Subcutaneous abdominal adipose tissue (tissue), 5 donors: ENCODE results near the gene PDE9A.

Experiments
- H3K27ac ChIP-seq: one replicate; pipeline ENCODE4 v1.7.0; 2013; ENCODE audit warnings: low read depth, mild to moderate bottlenecking, inconsistent platforms, low read length, moderate library complexity
- H3K27me3 ChIP-seq, 5 donors: one replicate each; pipeline ENCODE4 v1.7.0; 2013; ENCODE audit warnings: low read length in 5 of 5, inconsistent platforms in 1 of 5; ENCODE audit not compliant: control insufficient read depth in 5 of 5, insufficient read depth in 4 of 5
- H3K36me3 ChIP-seq, 5 donors: one replicate each; pipeline ENCODE4 v1.7.0; 2013; ENCODE audit warnings: low read length in 5 of 5; ENCODE audit not compliant: control insufficient read depth in 5 of 5, insufficient read depth in 5 of 5
- H3K4me1 ChIP-seq, 5 donors: one replicate each; pipeline ENCODE4 v1.7.0; 2013; ENCODE audit warnings: low read length in 5 of 5, mild to moderate bottlenecking in 3 of 5, moderate library complexity in 1 of 5; ENCODE audit not compliant: control insufficient read depth in 5 of 5, insufficient read depth in 5 of 5
- H3K4me3 ChIP-seq, 5 donors: one replicate each; pipeline ENCODE4 v1.7.0; 2013; ENCODE audit warnings: low read length in 5 of 5, low read depth in 1 of 5
- H3K9ac ChIP-seq, 5 donors: one replicate each; pipeline ENCODE4 v1.7.0; 2013; ENCODE audit warnings: low read length in 5 of 5, mild to moderate bottlenecking in 4 of 5, moderate library complexity in 3 of 5
- H3K9me3 ChIP-seq, 5 donors: one replicate each; pipeline ENCODE4 v1.7.0; 2013; ENCODE audit warnings: low read length in 5 of 5; ENCODE audit not compliant: control insufficient read depth in 5 of 5
- donor health status: healthy.
- donor health status: healthy.
- donor health status: healthy.
- donor health status: healthy.
- donor health status: healthy.

Gene PDE9A

GRCh38 chr21:42733874-42734273 is 80.5 kb downstream of the PDE9A start:
- peaks cover 0 to 48% (median 24%) of the 10 kb centered on the region in 5 donors for H3K4me1 ChIP-seq
- no peak overlapping the region for H3K9ac ChIP-seq
- H3K36me3 ChIP-seq, result peaks cover 0 to 11% (median 2%) of the 10 kb centered on the region in 5 donors
- H3K27me3 ChIP-seq, result no peaks in the 10 kb centered on the region
- no peak overlapping the region for H3K27ac ChIP-seq
- no peaks in the 10 kb centered on the region for H3K9me3 ChIP-seq
- no peak overlapping the region for H3K4me3 ChIP-seq

GRCh38 chr21:42734323-42734971 is 81.0 kb downstream of the PDE9A start:
- Histone ChIP-seq H3K4me1 (peaks cover 0 to 54% (median 30%) of the 10 kb centered on the region in 5 donors), H3K9me3 (no peaks in the 10 kb centered on the region), H3K27ac (no peak overlapping the region), H3K9ac (no peak overlapping the region), H3K27me3 (no peaks in the 10 kb centered on the region), H3K4me3 (no peak overlapping the region), H3K36me3 (peaks cover 0 to 11% (median 2%) of the 10 kb centered on the region in 5 donors)

- Histone ChIP-seq H3K4me3 (no peak overlapping the region), H3K9ac (no peak overlapping the region), H3K27me3 (no peaks in the 10 kb centered on the region), H3K27ac (no peak overlapping the region), H3K9me3 (no peaks in the 10 kb centered on the region), H3K36me3 (peaks cover 0 to 11% (median 2%) of the 10 kb centered on the region in 5 donors), H3K4me1 (peaks cover 0 to 57% (median 33%) of the 10 kb centered on the region in 5 donors)
Measured at GRCh38 chr21:42735061-42735460, 81.6 kb downstream of the PDE9A start.

- Histone ChIP-seq H3K27ac (no peak overlapping the region), H3K36me3 (peaks cover 0 to 11% (median 2%) of the 10 kb centered on the region in 5 donors), H3K27me3 (no peaks in the 10 kb centered on the region), H3K4me1 (peaks cover 0 to 60% (median 33%) of the 10 kb centered on the region in 5 donors), H3K4me3 (no peak overlapping the region), H3K9ac (no peak overlapping the region), H3K9me3 (no peaks in the 10 kb centered on the region)
Measured at GRCh38 chr21:42735944-42736343, 82.5 kb downstream of the PDE9A start.

GRCh38 chr21:42736646-42737350 is 83.4 kb downstream of the PDE9A start:
- H3K4me3 ChIP-seq, result no peak overlapping the region
- H3K27me3 ChIP-seq, result no peaks in the 10 kb centered on the region
- peaks cover 0 to 11% (median 2%) of the 10 kb centered on the region in 5 donors for H3K36me3 ChIP-seq
- no peaks in the 10 kb centered on the region for H3K9me3 ChIP-seq
- H3K9ac ChIP-seq, result no peak overlapping the region
- H3K27ac ChIP-seq, result peak overlapping the region; percentile 62
- peaks cover 5 to 62% (median 40%) of the 10 kb centered on the region in 5 donors for H3K4me1 ChIP-seq

- Histone ChIP-seq H3K4me3 (peak overlapping the region in 1 of 5 donors; percentile 6), H3K9ac (peak overlapping the region in 4 of 5 donors; percentile 3 to 59 (median 29)), H3K4me1 (peaks cover 9 to 63% (median 41%) of the 10 kb centered on the region in 5 donors)
Measured at GRCh38 chr21:42737951-42738590, 84.7 kb downstream of the PDE9A start.

GRCh38 chr21:42739061-42739931 is 85.9 kb downstream of the PDE9A start:
- no peaks in the 10 kb centered on the region for H3K27me3 ChIP-seq
- peaks cover 0 to 11% (median 2%) of the 10 kb centered on the region in 5 donors for H3K36me3 ChIP-seq
- H3K4me3 ChIP-seq, result no peak overlapping the region
- H3K9ac ChIP-seq, result no peak overlapping the region
- H3K4me1 ChIP-seq, result peaks cover 9 to 56% (median 40%) of the 10 kb centered on the region in 5 donors
- peak overlapping the region; percentile 62 for H3K27ac ChIP-seq
- no peaks in the 10 kb centered on the region for H3K9me3 ChIP-seq

More at GRCh38 chr21:42737951-42738590, 84.7 kb downstream of the PDE9A start:
- Histone ChIP-seq H3K27ac (peak overlapping the region; percentile 62), H3K27me3 (no peaks in the 10 kb centered on the region), H3K36me3 (peaks cover 0 to 11% (median 2%) of the 10 kb centered on the region in 5 donors), H3K9me3 (no peaks in the 10 kb centered on the region)

GRCh38 chr21:42740405-42740909 is 87.0 kb downstream of the PDE9A start:
- no peaks in the 10 kb centered on the region for H3K9me3 ChIP-seq
- peaks cover 0 to 6% (median 0%) of the 10 kb centered on the region in 5 donors for H3K36me3 ChIP-seq
- no peaks in the 10 kb centered on the region for H3K27me3 ChIP-seq

GRCh38 chr21:42741066-42741465 is 87.6 kb downstream of the PDE9A start:
- Histone ChIP-seq H3K4me1 (peaks cover 10 to 65% (median 45%) of the 10 kb centered on the region in 5 donors), H3K27me3 (no peaks in the 10 kb centered on the region), H3K4me3 (peak overlapping the region in 3 of 5 donors; percentile 2 to 36 (median 22)), H3K27ac (no peak overlapping the region), H3K36me3 (peaks cover 0 to 4% (median 0%) of the 10 kb centered on the region in 5 donors), H3K9ac (peak overlapping the region in 1 of 5 donors; percentile 23), H3K9me3 (no peaks in the 10 kb centered on the region)

More at GRCh38 chr21:42740405-42740909, 87.0 kb downstream of the PDE9A start:
- no peak overlapping the region for H3K27ac ChIP-seq
- H3K4me1 ChIP-seq, result peaks cover 10 to 58% (median 40%) of the 10 kb centered on the region in 5 donors
- H3K9ac ChIP-seq, result no peak overlapping the region
- H3K4me3 ChIP-seq, result no peak overlapping the region
